HEK293 (cell line): ENCODE data around the gene HUS1B.
A peak's percentile ranks its signal among the peaks of the same experiment; 100 is the strongest.

Experiments
- ZNF580 ChIP-seq: fragments of 450-650 bp; formaldehyde crosslinking; IDR thresholded peaks from 2 replicates; pipeline ENCODE4 v1.5.1; 2016; ENCODE audit warnings: missing biosample characterization, missing genetic modification characterization
- ZNF600 ChIP-seq: fragments of 450-650 bp; formaldehyde crosslinking; IDR thresholded peaks from 2 replicates; pipeline ENCODE4 v1.5.1; 2016; ENCODE audit warnings: missing biosample characterization, missing genetic modification characterization
- ZNF768 ChIP-seq: fragments of 450-650 bp; formaldehyde crosslinking; IDR thresholded peaks from 2 replicates; pipeline ENCODE4 v1.5.1; 2018; ENCODE audit warnings: missing biosample characterization, mild to moderate bottlenecking, missing genetic modification characterization
- ZNF792 ChIP-seq: fragments of 450-650 bp; formaldehyde crosslinking; IDR thresholded peaks from 2 replicates; pipeline ENCODE4 v1.5.1; 2016; ENCODE audit warnings: missing biosample characterization, missing genetic modification characterization
- TF ChIP-seq, protein P1 (sequence below): fragments of 450-650 bp; formaldehyde crosslinking; IDR thresholded peaks from 2 replicates; pipeline ENCODE4 v1.5.1; 2016; ENCODE audit warnings: missing biosample characterization, missing genetic modification characterization

DNA sequence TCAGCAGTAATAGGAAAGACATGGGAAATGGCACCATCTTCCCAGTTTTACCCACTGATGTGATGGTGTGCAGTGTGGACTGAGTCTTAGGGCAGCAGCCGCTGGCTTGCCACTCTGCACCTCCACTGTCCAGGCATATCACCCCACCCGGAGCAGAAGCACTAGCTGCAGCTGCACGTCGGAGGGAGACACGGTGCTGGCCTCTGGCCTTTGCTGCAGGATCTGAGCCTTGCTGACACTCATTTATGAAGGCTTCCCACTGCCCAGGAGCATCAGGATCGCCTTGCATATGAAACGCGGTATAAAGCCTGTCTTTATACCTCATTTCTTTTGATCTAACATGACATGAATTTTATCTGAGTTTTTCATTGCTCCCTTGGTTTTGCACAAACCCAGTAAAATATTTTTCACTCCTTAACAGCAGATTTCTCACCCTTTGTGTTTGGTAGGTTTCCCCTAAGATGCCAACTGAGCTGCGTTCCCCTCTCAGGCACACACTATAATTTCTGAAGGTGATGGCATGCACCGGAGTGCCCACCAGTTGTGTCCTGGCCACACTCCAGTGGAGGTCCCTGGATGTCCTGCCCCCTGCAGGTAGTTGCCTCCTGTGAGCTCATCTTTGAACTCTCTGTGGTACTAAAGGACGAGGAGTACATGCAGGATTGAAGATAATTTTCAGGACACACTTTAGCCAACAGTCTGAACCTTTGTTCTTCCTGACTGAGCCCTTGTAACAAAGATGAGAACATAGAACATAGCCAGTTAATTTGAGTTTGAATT, 45.0 kb upstream of the HUS1B start:
- TF ChIP-seq ZNF600 (no peak), ZNF792 (tag by site-specific recombination) (no peak), ZNF580 (no peak), ZNF768 (tag by site-specific recombination) (no peak)
- TF ChIP-seq, protein P1, sequence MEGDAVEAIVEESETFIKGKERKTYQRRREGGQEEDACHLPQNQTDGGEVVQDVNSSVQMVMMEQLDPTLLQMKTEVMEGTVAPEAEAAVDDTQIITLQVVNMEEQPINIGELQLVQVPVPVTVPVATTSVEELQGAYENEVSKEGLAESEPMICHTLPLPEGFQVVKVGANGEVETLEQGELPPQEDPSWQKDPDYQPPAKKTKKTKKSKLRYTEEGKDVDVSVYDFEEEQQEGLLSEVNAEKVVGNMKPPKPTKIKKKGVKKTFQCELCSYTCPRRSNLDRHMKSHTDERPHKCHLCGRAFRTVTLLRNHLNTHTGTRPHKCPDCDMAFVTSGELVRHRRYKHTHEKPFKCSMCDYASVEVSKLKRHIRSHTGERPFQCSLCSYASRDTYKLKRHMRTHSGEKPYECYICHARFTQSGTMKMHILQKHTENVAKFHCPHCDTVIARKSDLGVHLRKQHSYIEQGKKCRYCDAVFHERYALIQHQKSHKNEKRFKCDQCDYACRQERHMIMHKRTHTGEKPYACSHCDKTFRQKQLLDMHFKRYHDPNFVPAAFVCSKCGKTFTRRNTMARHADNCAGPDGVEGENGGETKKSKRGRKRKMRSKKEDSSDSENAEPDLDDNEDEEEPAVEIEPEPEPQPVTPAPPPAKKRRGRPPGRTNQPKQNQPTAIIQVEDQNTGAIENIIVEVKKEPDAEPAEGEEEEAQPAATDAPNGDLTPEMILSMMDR (tag by site-specific recombination), result peak; percentile 28; the same call in 1 of the 2 replicates
